Activated naive CD8-positive, alpha-beta T cell (primary cell): Measurements from ENCODE around the gene TTLL7.
A peak's percentile ranks its signal among the peaks of the same experiment; 100 is the strongest.
"Not testable (repeated sequence)": the region's sequence is repeated elsewhere in the genome, so short reads cannot be mapped to it uniquely, and the experiment has no call there.

Source experiments
- H3K27ac Mint-ChIP-seq: one replicate; pipeline ENCODE4 v1.8.0; 2021; ENCODE audit warnings: mixed read lengths
- H3K27me3 Mint-ChIP-seq: one replicate; pipeline ENCODE4 v1.8.0; 2021; ENCODE audit warnings: mixed read lengths
- H3K36me3 Mint-ChIP-seq: one replicate; pipeline ENCODE4 v1.8.0; 2021; ENCODE audit warnings: mixed read lengths
- H3K4me1 Mint-ChIP-seq: one replicate; pipeline ENCODE4 v1.8.0; 2021; ENCODE audit warnings: low read depth, mixed read lengths
- H3K4me3 Mint-ChIP-seq: one replicate; pipeline ENCODE4 v1.8.0; 2021; ENCODE audit warnings: mild to moderate bottlenecking, mixed read lengths
- H3K9me3 Mint-ChIP-seq: one replicate; pipeline ENCODE4 v1.8.0; 2021; ENCODE audit warnings: low read depth, mixed read lengths

TTLL7 gene

DNA sequence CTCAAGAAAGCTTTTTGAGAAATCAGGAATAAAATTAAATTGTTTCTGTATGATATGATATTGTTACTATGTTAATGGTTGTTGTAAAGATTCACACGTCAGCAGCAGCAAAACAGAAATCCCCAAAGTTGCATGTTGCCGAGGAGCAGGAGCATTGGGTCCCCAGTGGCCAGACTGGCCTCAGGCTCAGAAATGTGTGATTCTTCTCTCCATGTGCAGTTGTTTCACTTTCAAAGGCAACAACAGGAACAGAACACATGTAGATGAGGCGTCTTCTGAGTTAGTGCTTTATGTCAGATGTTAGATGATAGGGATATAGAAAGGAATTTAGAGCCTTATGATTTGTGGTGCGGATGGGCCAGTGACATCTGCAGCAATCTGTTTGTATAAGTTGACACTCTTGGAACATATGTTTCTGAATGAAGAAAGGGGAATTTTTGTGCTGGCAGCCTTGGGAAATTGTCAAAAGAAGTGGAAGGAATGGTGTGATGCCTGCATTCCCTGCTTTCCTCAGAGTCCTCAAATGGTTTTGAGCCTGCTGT, 2.1 kb upstream of the TTLL7 start:
- H3K4me3 Mint-ChIP-seq = no peak overlapping the region
- peaks cover 12% of the 10 kb centered on the region for H3K4me1 Mint-ChIP-seq
- H3K9me3 Mint-ChIP-seq = no peaks in the 10 kb centered on the region
- no peaks in the 10 kb centered on the region for H3K36me3 Mint-ChIP-seq
- peaks cover 48% of the 10 kb centered on the region for H3K27me3 Mint-ChIP-seq
- no peak overlapping the region for H3K27ac Mint-ChIP-seq

DNA sequence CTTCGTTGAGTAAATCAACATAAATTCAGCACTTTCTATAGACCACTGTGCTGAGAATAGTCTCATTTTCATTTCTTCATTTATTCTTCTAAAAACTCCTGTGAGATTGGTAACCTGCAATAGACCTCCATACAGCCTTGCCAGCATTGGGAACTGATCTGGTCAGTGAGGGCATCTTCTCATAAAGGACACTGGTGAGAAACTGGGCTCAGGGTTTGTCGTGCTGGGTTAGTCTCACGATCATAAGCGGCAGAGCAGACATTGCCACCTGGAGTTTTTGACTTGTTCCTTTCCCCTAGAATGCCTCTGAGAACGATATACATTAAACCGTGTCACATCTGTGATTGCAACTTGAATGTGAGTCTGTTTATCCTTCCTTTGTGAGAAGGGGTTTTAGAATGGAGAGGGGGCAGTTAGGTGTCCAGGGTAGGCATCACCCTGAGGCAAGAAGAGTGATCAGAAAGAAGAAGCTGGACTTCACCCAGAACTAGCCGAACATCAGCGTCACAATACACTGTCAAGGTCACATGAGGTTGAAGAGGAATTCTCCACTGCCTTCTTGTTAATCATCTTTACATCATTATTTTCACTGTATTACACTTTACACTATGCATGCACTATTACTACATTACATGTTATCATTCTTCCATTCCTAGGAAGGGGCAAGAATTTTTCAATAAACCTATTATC, 1.4 kb upstream of the TTLL7 start:
- H3K36me3 Mint-ChIP-seq = no peaks in the 10 kb centered on the region
- H3K9me3 Mint-ChIP-seq = no peaks in the 10 kb centered on the region
- H3K27ac Mint-ChIP-seq = no peak overlapping the region
- peaks cover 50% of the 10 kb centered on the region for H3K27me3 Mint-ChIP-seq
- peak overlapping the region; percentile 56 for H3K4me3 Mint-ChIP-seq
- H3K4me1 Mint-ChIP-seq = peaks cover 12% of the 10 kb centered on the region

DNA sequence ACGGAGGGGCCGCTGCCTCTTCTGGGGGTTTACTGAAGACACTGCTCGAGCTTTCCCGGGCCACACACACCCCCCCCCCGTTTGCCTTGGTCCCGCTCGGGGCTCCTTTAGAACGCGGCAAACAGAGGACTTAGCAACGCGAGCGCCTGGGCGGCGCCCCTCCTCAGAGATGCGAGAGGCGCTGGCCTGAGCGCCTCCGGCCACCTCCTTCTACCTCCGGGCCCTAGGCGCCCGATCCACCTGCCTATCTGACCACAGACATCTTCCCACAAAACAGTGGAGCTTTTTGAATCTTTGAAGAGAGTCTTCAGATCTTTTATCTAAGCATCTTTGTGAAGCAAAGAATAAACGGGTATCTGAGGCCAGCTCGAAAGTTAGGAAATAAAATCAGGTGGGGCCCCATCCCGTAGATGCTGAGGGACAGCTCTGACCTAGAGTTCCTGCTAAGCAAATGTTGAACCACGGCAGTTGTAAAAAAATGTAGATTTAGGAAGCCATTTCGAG, 436 bp upstream of the TTLL7 start:
- Mint-ChIP-seq H3K9me3 (no peaks in the 10 kb centered on the region), H3K4me1 (peaks cover 12% of the 10 kb centered on the region), H3K4me3 (peak overlapping the region; percentile 81), H3K27ac (no peak overlapping the region), H3K36me3 (no peaks in the 10 kb centered on the region), H3K27me3 (peaks cover 49% of the 10 kb centered on the region)

DNA sequence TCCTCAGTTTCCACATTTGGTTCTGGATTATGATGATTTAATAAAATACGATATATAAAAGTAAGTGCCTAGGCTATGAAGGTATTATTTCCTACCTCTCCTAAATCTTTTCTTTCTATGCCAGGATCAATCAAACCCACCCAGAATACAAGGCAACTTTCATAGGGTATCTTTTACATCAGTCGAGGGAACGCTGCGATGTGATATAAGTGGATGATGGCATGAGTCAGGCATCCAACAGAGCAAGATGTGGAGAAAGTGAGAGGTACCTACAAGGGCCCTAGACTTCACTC, 781 bp downstream of the TTLL7 start:
- no peak overlapping the region for H3K27ac Mint-ChIP-seq
- no peaks in the 10 kb centered on the region for H3K36me3 Mint-ChIP-seq
- H3K4me3 Mint-ChIP-seq = peak overlapping the region; percentile 87
- H3K27me3 Mint-ChIP-seq = peaks cover 48% of the 10 kb centered on the region
- H3K4me1 Mint-ChIP-seq = peaks cover 12% of the 10 kb centered on the region
- H3K9me3 Mint-ChIP-seq = no peaks in the 10 kb centered on the region

DNA sequence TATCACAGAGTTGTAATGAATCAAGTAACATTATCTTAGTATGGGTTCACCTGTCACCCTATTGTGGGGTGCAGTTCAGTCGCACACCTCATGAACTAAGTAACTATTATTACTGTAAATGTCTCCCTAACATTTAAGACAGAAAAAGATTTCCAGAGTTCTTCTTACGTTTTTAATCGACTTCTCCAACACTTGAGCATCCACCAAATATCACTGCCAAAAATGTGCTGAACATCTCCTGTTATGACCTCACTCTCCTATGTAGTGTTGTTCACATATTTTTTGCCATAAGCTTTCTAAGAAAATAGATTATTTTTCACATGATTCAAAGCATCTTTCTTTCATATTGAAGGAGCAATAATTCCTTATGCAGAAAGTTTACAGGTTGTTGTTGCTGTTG, 1.3 kb downstream of the TTLL7 start:
- Mint-ChIP-seq H3K27ac (no peak overlapping the region), H3K4me3 (no peak overlapping the region), H3K4me1 (peaks cover 12% of the 10 kb centered on the region), H3K36me3 (no peaks in the 10 kb centered on the region), H3K9me3 (no peaks in the 10 kb centered on the region), H3K27me3 (peaks cover 49% of the 10 kb centered on the region)

DNA sequence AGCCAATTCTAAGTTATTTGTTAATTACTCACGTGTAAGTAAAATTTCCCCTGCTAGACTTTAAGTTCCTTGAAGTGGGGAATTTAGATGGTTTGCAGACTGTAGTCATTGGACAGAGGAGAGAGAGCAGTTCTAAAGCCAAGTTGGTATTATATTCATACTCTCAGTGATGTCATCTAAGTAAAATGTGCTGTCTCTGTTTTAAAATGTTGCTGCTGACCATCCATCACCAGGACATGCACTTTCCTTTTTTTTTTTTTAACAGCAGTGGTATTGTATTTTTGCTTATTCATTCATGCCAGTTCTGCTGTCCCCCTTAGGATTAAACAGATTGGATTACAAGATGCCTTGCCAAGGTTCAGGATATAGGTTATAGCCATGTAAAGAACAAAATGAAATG, 2.3 kb downstream of the TTLL7 start:
- no peak overlapping the region for H3K4me3 Mint-ChIP-seq
- H3K36me3 Mint-ChIP-seq = no peaks in the 10 kb centered on the region
- no peaks in the 10 kb centered on the region for H3K9me3 Mint-ChIP-seq
- no peak overlapping the region for H3K27ac Mint-ChIP-seq
- H3K27me3 Mint-ChIP-seq = peaks cover 49% of the 10 kb centered on the region
- peaks cover 12% of the 10 kb centered on the region for H3K4me1 Mint-ChIP-seq

DNA sequence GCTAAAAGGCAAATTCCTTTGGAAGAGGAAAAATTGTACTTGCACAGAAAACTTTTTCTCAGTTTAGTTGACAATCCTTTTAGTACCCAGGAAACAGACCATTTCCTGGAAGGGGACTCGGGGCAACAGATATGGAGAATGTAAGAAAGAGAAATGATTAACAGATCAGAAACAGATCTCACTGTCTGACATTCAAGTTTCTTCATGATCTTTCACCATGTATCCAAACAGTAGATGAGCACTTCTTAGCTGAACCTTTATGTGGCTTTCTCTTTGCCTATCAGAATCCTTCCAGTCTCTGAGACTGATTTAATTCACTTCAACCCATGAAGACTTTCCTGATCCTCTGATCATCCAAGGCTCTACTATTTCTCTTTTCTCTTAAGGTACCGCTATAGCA, 2.7 kb downstream of the TTLL7 start:
- Mint-ChIP-seq H3K4me1 (peaks cover 12% of the 10 kb centered on the region), H3K27me3 (peaks cover 45% of the 10 kb centered on the region), H3K9me3 (no peaks in the 10 kb centered on the region), H3K4me3 (no peak overlapping the region), H3K27ac (no peak overlapping the region), H3K36me3 (no peaks in the 10 kb centered on the region)

DNA sequence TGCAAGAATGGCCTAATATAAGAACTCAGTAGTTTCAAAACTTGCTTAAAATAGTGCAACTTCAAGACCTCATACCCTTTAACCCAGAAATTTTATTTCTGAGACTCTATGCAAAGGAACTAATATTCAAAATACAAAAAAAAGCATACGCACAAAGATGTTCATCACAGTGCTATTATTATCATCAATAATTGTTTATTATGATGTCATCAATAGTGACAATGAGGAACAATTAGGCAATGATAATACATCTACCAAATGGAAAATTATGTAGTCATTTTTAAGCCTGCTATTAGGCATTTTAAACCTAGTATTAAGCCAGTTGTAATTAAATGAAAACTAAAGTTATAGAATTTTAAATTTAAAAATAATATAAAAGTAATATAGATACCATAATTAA, 3.3 kb downstream of the TTLL7 start:
- Mint-ChIP-seq H3K27ac (no peak overlapping the region), H3K36me3 (no peaks in the 10 kb centered on the region), H3K4me1 (peaks cover 12% of the 10 kb centered on the region), H3K4me3 (no peak overlapping the region), H3K27me3 (peaks cover 44% of the 10 kb centered on the region), H3K9me3 (no peaks in the 10 kb centered on the region)

DNA sequence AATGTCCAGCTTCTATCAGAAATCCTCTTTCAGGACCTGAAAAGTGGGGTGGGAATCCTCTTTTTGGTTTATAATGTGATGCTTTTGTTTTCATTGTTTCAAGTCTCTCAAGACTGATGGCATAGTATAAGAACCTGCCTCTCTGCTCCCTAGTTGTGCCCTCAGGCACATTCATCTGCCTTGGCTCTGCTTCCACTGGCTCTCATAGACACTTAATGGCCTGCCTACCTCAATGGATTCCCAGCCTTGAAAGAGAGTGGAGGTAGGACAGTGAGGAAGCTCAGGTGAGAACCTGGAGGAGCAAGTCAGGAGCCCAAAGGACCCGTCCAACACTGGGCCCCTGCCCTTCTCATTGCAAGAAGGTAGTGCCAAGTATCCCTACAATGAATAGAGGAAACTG, 4.8 kb downstream of the TTLL7 start:
- Mint-ChIP-seq H3K27ac (no peak overlapping the region), H3K27me3 (peaks cover 37% of the 10 kb centered on the region), H3K9me3 (no peaks in the 10 kb centered on the region)

DNA sequence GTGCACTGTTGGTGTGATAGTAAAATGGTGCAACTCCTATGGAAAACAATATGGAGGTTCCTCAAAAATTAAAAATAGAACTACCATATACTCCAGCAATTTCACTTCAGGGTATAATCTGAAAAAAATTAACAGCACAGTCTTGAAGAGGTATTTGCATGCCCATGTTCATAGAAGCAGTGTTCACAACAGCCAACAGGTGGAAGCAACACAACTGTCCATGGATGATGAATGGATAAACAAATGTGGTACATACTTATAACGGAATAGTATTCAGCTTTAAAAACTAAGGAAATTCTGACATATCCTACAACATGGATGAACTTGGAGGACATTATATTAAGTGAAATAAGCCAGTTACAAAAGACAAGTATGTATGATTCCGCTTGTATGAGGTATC, 8.2 kb downstream of the TTLL7 start:
- Mint-ChIP-seq H3K4me1 (no peaks in the 10 kb centered on the region), H3K27me3 (peaks cover 26% of the 10 kb centered on the region), H3K9me3 (peaks cover 6% of the 10 kb centered on the region), H3K36me3 (no peaks in the 10 kb centered on the region), H3K27ac (no peak overlapping the region), H3K4me3 (no peak overlapping the region)

More for the DNA sequence above, 4.8 kb downstream of the TTLL7 start:
- Mint-ChIP-seq H3K4me3 (no peak overlapping the region), H3K36me3 (no peaks in the 10 kb centered on the region), H3K4me1 (peaks cover 4% of the 10 kb centered on the region)

DNA sequence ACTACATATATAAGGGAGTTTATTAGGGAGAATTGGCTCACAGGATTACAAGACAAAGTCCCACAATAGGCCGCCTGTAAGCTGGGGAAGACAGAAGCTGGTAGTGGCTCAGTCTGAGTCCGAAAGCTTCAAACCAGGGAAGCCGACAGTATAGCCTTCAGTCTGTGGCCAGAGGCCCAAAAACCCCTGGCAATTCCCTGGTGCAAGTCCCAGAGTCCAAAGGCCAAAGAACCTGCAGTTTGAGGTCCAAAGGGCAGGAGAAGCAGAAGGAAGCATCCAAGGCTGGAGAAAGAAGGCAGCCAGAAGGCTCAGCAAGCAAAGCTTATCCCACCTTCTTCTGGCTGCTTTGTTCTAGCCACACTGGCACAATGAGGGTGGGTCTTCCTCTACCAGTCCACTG, 13.9 kb downstream of the TTLL7 start:
- no peak overlapping the region for H3K27ac Mint-ChIP-seq
- no peak overlapping the region for H3K4me3 Mint-ChIP-seq
- peaks cover 3% of the 10 kb centered on the region for H3K36me3 Mint-ChIP-seq
- H3K27me3 Mint-ChIP-seq = peaks cover 1% of the 10 kb centered on the region
- peaks cover 6% of the 10 kb centered on the region for H3K9me3 Mint-ChIP-seq
- no peaks in the 10 kb centered on the region for H3K4me1 Mint-ChIP-seq

DNA sequence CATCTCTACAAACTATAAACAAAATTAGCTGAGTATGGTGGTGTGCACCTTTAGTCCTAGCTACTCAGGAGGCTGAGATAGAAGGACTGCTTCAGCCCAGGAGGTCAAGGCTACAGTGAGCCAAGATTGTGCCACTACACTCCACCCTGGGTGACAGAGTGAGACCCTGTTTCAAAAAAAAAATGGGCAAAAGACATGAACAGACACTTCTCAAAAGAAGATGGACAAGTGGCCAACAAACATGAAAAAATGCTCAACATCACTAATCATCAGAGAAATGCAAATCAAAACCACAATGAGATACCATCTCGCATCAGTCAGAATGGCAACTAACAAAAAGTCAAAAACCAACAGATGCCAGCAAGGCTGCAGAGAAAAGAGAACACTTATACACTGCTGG, 15.0 kb downstream of the TTLL7 start:
- H3K4me1 Mint-ChIP-seq = not testable (repeated sequence)

DNA sequence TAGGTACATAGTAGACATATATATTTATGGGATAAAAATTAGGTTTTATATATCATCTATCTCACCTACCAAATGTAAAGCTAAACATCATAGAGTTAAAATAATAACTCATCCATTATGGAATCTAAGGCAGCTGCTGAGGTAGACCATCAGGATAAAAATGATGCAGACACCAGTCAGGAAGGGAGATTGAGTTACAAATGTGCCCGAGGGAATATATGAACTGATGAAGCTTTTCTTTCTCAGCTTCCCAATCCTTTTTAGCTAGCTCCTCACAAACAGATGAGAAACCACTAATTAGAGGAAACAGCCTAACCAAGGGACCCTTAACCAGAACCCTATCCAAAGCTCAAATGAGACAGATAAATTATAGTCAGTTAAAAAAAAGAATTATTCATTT, 20.9 kb downstream of the TTLL7 start:
- Mint-ChIP-seq H3K4me1 (no peaks in the 10 kb centered on the region), H3K9me3 (no peaks in the 10 kb centered on the region), H3K27me3 (peaks cover under 1% of the 10 kb centered on the region), H3K27ac (no peak overlapping the region), H3K4me3 (no peak overlapping the region), H3K36me3 (no peaks in the 10 kb centered on the region)

More for the DNA sequence above, 15.0 kb downstream of the TTLL7 start:
- H3K27ac Mint-ChIP-seq, H3K4me3 Mint-ChIP-seq, H3K27me3 Mint-ChIP-seq, H3K9me3 Mint-ChIP-seq, H3K36me3 Mint-ChIP-seq: not testable (repeated sequence)

DNA sequence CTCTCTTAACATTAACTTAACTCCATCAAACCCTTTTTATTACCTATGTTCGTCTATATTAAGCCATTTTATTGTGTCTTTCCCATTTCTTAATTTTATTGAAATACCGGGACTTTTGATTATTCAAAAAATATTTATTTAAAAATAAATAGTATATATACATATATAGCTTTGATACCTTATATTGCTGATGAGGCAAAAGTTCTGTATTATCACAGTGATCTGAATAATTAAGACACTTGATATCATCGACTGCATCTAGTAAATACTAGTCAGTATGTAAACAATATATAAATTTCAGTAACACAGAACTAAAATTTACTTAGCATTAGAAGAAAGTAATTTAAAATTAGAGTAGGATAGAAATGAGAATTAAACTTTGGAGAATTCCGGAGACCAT, 22.0 kb downstream of the TTLL7 start:
- H3K9me3 Mint-ChIP-seq = no peaks in the 10 kb centered on the region
- H3K36me3 Mint-ChIP-seq = no peaks in the 10 kb centered on the region
- no peak overlapping the region for H3K4me3 Mint-ChIP-seq
- H3K27me3 Mint-ChIP-seq = peaks cover 6% of the 10 kb centered on the region
- no peak overlapping the region for H3K27ac Mint-ChIP-seq
- H3K4me1 Mint-ChIP-seq = no peaks in the 10 kb centered on the region

DNA sequence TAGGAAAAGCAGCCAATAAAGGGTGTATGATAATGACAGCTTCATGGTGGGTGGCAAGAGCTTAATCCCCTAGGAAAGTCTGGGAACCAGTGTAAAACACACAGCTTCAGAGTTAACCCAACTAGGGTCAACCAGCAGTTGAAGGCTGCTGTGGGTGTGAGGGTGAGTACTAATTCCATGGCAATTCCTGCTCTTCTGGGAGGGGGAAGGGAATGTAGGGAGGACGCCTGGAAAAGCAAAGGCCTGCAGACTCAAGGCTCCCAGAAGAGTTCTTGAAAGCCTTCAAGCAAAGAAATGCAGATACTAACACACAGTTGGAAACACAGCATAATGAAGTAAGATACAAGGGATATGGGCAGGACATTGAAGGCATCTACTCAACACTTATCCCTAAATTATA, 28.1 kb downstream of the TTLL7 start:
- H3K27me3 Mint-ChIP-seq = peaks cover 9% of the 10 kb centered on the region
- H3K4me1 Mint-ChIP-seq = no peaks in the 10 kb centered on the region
- no peaks in the 10 kb centered on the region for H3K9me3 Mint-ChIP-seq

DNA sequence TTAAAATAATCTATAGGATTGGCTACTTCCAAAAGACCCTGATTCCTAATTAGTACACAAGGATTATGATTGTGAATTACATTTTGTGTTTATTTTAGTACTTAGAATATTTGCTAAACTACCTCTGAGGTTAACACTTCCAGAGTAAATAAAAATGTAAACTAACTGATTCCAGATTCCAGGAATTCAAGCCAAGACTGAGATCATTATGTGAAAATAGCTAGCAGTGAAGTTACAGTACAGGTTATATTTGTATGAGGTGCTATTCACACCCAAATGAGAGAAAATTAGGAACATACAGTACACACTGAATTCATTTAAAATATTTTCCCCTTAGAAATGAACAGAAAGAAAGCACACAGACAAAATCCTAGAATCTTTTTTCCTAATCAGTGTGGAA, 28.8 kb downstream of the TTLL7 start:
- Mint-ChIP-seq H3K4me1 (no peaks in the 10 kb centered on the region), H3K27ac (no peak overlapping the region), H3K4me3 (no peak overlapping the region), H3K36me3 (peaks cover 2% of the 10 kb centered on the region), H3K9me3 (no peaks in the 10 kb centered on the region), H3K27me3 (peaks cover 9% of the 10 kb centered on the region)

More for the DNA sequence above, 28.1 kb downstream of the TTLL7 start:
- Mint-ChIP-seq H3K36me3 (peaks cover 2% of the 10 kb centered on the region), H3K4me3 (no peak overlapping the region), H3K27ac (no peak overlapping the region)
